Activated naive CD8-positive, alpha-beta T cell treated with anti-CD3 and anti-CD28 coated beads for 36 hours (primary cell): ENCODE data around the gene SLPI. TPM values are rescaled to one million over a fixed set of nuclear protein-coding genes. Genes with fewer than 3 reads are reported as not detected.

Source experiments
- DNase-seq: peaks from one replicate; pipeline ENCODE4 v3.0.0; 2021
- H3K27ac Mint-ChIP-seq: one replicate; pipeline ENCODE4 v1.8.0; 2022; ENCODE audit warnings: mild to moderate bottlenecking, moderate library complexity, mixed read lengths
- H3K27me3 Mint-ChIP-seq: one replicate; pipeline ENCODE4 v1.8.0; 2022; ENCODE audit warnings: mild to moderate bottlenecking, mixed read lengths
- H3K36me3 Mint-ChIP-seq: one replicate; pipeline ENCODE4 v1.8.0; 2021; ENCODE audit warnings: mild to moderate bottlenecking, mixed read lengths
- H3K4me1 Mint-ChIP-seq: one replicate; pipeline ENCODE4 v1.8.0; 2021; ENCODE audit warnings: mixed read lengths
- H3K4me3 Mint-ChIP-seq: one replicate; pipeline ENCODE4 v1.8.0; 2022; ENCODE audit warnings: mild to moderate bottlenecking, moderate library complexity, mixed read lengths
- H3K9me3 Mint-ChIP-seq: one replicate; pipeline ENCODE4 v1.8.0; 2022; ENCODE audit warnings: mixed read lengths
- total RNA-seq, 2 experiments: library from RNA; stranded (reverse); gene quantifications; one replicate each; pipeline ENCODE4 v1.2.3, GENCODE V29; 2021

The SLPI gene
- total RNA-seq, 2 experiments from 2014 or later, result not detected

- H3K4me3 Mint-ChIP-seq, result no peak overlapping the region
- H3K27me3 Mint-ChIP-seq, result peaks cover 41% of the 10 kb centered on the region
- H3K9me3 Mint-ChIP-seq, result no peaks in the 10 kb centered on the region
- DNase-seq, result no peak
- no peaks in the 10 kb centered on the region for H3K36me3 Mint-ChIP-seq
- H3K27ac Mint-ChIP-seq, result no peak overlapping the region
- peaks cover 7% of the 10 kb centered on the region for H3K4me1 Mint-ChIP-seq
Measured at GRCh38 chr20:45253261-45253660, 1.1 kb downstream of the SLPI start.

GRCh38 chr20:45251884-45252560 is 2.3 kb downstream of the SLPI start:
- Mint-ChIP-seq H3K4me1 (peaks cover 4% of the 10 kb centered on the region), H3K27me3 (peaks cover 50% of the 10 kb centered on the region), H3K9me3 (no peaks in the 10 kb centered on the region)

GRCh38 chr20:45248609-45249008 is 5.8 kb downstream of the SLPI start:
- Mint-ChIP-seq H3K27me3 (peaks cover 68% of the 10 kb centered on the region), H3K9me3 (no peaks in the 10 kb centered on the region)

More at GRCh38 chr20:45251884-45252560, 2.3 kb downstream of the SLPI start:
- Mint-ChIP-seq H3K36me3 (no peaks in the 10 kb centered on the region), H3K27ac (no peak overlapping the region), H3K4me3 (no peak overlapping the region)
- DNase-seq, result no peak

GRCh38 chr20:45247865-45248264 is 6.5 kb downstream of the SLPI start:
- H3K36me3 Mint-ChIP-seq, result no peaks in the 10 kb centered on the region
- H3K9me3 Mint-ChIP-seq, result no peaks in the 10 kb centered on the region
- no peaks in the 10 kb centered on the region for H3K4me1 Mint-ChIP-seq
- no peak overlapping the region for H3K27ac Mint-ChIP-seq
- no peak overlapping the region for H3K4me3 Mint-ChIP-seq
- H3K27me3 Mint-ChIP-seq, result peaks cover 75% of the 10 kb centered on the region
- no peak for DNase-seq

More at GRCh38 chr20:45248609-45249008, 5.8 kb downstream of the SLPI start:
- Mint-ChIP-seq H3K4me3 (no peak overlapping the region), H3K36me3 (no peaks in the 10 kb centered on the region), H3K4me1 (no peaks in the 10 kb centered on the region), H3K27ac (no peak overlapping the region)
- DNase-seq, result no peak

- no peaks in the 10 kb centered on the region for H3K4me1 Mint-ChIP-seq
- H3K9me3 Mint-ChIP-seq, result no peaks in the 10 kb centered on the region
- H3K27ac Mint-ChIP-seq, result no peak overlapping the region
- H3K4me3 Mint-ChIP-seq, result no peak overlapping the region
- peaks cover 71% of the 10 kb centered on the region for H3K27me3 Mint-ChIP-seq
- no peak for DNase-seq
- H3K36me3 Mint-ChIP-seq, result no peaks in the 10 kb centered on the region
Measured at GRCh38 chr20:45246109-45246508, 8.3 kb downstream of the SLPI start.

GRCh38 chr20:45238139-45238538 is 16.2 kb downstream of the SLPI start:
- peaks cover 5% of the 10 kb centered on the region for H3K9me3 Mint-ChIP-seq
- H3K36me3 Mint-ChIP-seq, result no peaks in the 10 kb centered on the region
- DNase-seq, result no peak
- H3K4me3 Mint-ChIP-seq, result no peak overlapping the region
- H3K4me1 Mint-ChIP-seq, result no peaks in the 10 kb centered on the region
- peaks cover 51% of the 10 kb centered on the region for H3K27me3 Mint-ChIP-seq
- H3K27ac Mint-ChIP-seq, result no peak overlapping the region

- no peak for DNase-seq
- Mint-ChIP-seq H3K4me1 (no peaks in the 10 kb centered on the region), H3K4me3 (no peak overlapping the region), H3K27me3 (peaks cover 51% of the 10 kb centered on the region), H3K9me3 (peaks cover 5% of the 10 kb centered on the region), H3K36me3 (no peaks in the 10 kb centered on the region), H3K27ac (no peak overlapping the region)
Measured at GRCh38 chr20:45235995-45236394, 18.4 kb downstream of the SLPI start.

- H3K27me3 Mint-ChIP-seq, result peaks cover 44% of the 10 kb centered on the region
- no peak overlapping the region for H3K4me3 Mint-ChIP-seq
Measured at GRCh38 chr20:45230631-45231030, 23.7 kb downstream of the SLPI start.

GRCh38 chr20:45229264-45230056 is 24.9 kb downstream of the SLPI start:
- peaks cover 47% of the 10 kb centered on the region for H3K27me3 Mint-ChIP-seq
- peaks cover 2% of the 10 kb centered on the region for H3K9me3 Mint-ChIP-seq
- no peak overlapping the region for H3K4me3 Mint-ChIP-seq
- DNase-seq, result peak; percentile 67
- no peak overlapping the region for H3K27ac Mint-ChIP-seq
- H3K36me3 Mint-ChIP-seq, result no peaks in the 10 kb centered on the region
- no peaks in the 10 kb centered on the region for H3K4me1 Mint-ChIP-seq

More at GRCh38 chr20:45230631-45231030, 23.7 kb downstream of the SLPI start:
- H3K4me1 Mint-ChIP-seq, result no peaks in the 10 kb centered on the region
- no peak for DNase-seq
- H3K9me3 Mint-ChIP-seq, result peaks cover 5% of the 10 kb centered on the region
- no peaks in the 10 kb centered on the region for H3K36me3 Mint-ChIP-seq
- H3K27ac Mint-ChIP-seq, result no peak overlapping the region

- Mint-ChIP-seq H3K36me3 (no peaks in the 10 kb centered on the region), H3K9me3 (no peaks in the 10 kb centered on the region), H3K27ac (no peak overlapping the region), H3K27me3 (peaks cover 46% of the 10 kb centered on the region), H3K4me1 (no peaks in the 10 kb centered on the region), H3K4me3 (no peak overlapping the region)
- no peak for DNase-seq
Measured at GRCh38 chr20:45226287-45226686, 28.1 kb downstream of the SLPI start.

GRCh38 chr20:45223136-45223535 is 31.2 kb downstream of the SLPI start:
- Mint-ChIP-seq H3K4me1 (no peaks in the 10 kb centered on the region), H3K4me3 (no peak overlapping the region), H3K36me3 (no peaks in the 10 kb centered on the region), H3K9me3 (no peaks in the 10 kb centered on the region), H3K27me3 (peaks cover 38% of the 10 kb centered on the region), H3K27ac (no peak overlapping the region)
- no peak for DNase-seq

- no peak for DNase-seq
- Mint-ChIP-seq H3K9me3 (no peaks in the 10 kb centered on the region), H3K4me3 (no peak within 1 kb of the TSS), H3K4me1 (no peaks in the 10 kb centered on the region), H3K27me3 (peaks cover 32% of the 10 kb centered on the region), H3K36me3 (no peaks in the 10 kb centered on the region), H3K27ac (no peak within 1 kb of the TSS)
Measured at GRCh38 chr20:45221076-45221475, 33.3 kb downstream of the SLPI start, which contains the start of gene SEMG2. SEMG2 (plus strand) TSS chr20:45221373; CDS start chr20:45221390, 17 bp downstream.

GRCh38 chr20:45218636-45219035 is 35.7 kb downstream of the SLPI start:
- H3K4me1 Mint-ChIP-seq, result no peaks in the 10 kb centered on the region
- DNase-seq, result no peak
- no peak overlapping the region for H3K4me3 Mint-ChIP-seq
- H3K9me3 Mint-ChIP-seq, result no peaks in the 10 kb centered on the region
- H3K27ac Mint-ChIP-seq, result no peak overlapping the region
- peaks cover 41% of the 10 kb centered on the region for H3K27me3 Mint-ChIP-seq
- H3K36me3 Mint-ChIP-seq, result no peaks in the 10 kb centered on the region

- H3K36me3 Mint-ChIP-seq, result no peaks in the 10 kb centered on the region
- no peaks in the 10 kb centered on the region for H3K4me1 Mint-ChIP-seq
- no peak for DNase-seq
- H3K9me3 Mint-ChIP-seq, result no peaks in the 10 kb centered on the region
- no peak overlapping the region for H3K27ac Mint-ChIP-seq
- peaks cover 46% of the 10 kb centered on the region for H3K27me3 Mint-ChIP-seq
- no peak overlapping the region for H3K4me3 Mint-ChIP-seq
Measured at GRCh38 chr20:45218124-45218523, 36.2 kb downstream of the SLPI start.

- Mint-ChIP-seq H3K36me3 (no peaks in the 10 kb centered on the region), H3K4me3 (no peak overlapping the region), H3K4me1 (no peaks in the 10 kb centered on the region), H3K27ac (no peak overlapping the region), H3K9me3 (no peaks in the 10 kb centered on the region), H3K27me3 (peaks cover 41% of the 10 kb centered on the region)
- no peak for DNase-seq
Measured at GRCh38 chr20:45212836-45213235, 41.5 kb downstream of the SLPI start.
